Neural crest cell (in vitro differentiated cells): ENCODE data around the gene ARRDC1. TPM values are rescaled to one million over a fixed set of nuclear protein-coding genes. Genes with fewer than 3 reads are reported as not detected.

Source experiments
- DNase-seq: peaks from one replicate; pipeline ENCODE4 v3.0.0; 2021; ENCODE audit warnings: low read depth, mixed read lengths, low spot score
- H3K27ac Mint-ChIP-seq: one replicate; pipeline ENCODE4 v1.8.0; 2021; ENCODE audit warnings: mild to moderate bottlenecking, mixed read lengths; ENCODE audit not compliant: unreplicated experiment
- H3K27me3 Mint-ChIP-seq: 2 replicates; pipeline ENCODE4 v1.8.0; 2021; ENCODE audit warnings: low read depth, mild to moderate bottlenecking, mixed read lengths
- H3K36me3 Mint-ChIP-seq: 2 replicates; pipeline ENCODE4 v1.8.0; 2021; ENCODE audit warnings: low read depth, mild to moderate bottlenecking, mixed read lengths
- H3K4me1 Mint-ChIP-seq: 2 replicates; pipeline ENCODE4 v1.8.0; 2021; ENCODE audit warnings: mixed read lengths
- H3K4me3 Mint-ChIP-seq: one replicate; pipeline ENCODE4 v1.8.0; 2021; ENCODE audit warnings: mild to moderate bottlenecking, mixed read lengths
- H3K9me3 Mint-ChIP-seq: 2 replicates; pipeline ENCODE4 v1.8.0; 2021; ENCODE audit warnings: mixed read lengths
- total RNA-seq: library from RNA; stranded (reverse); gene quantifications from 2 replicates; pipeline ENCODE4 v1.2.1, GENCODE V29; 2021
- TF ChIP-seq, protein P1 (sequence below): fragments of 200-600 bp; sonication (generic); conservative IDR thresholded peaks from 2 replicates; pipeline ENCODE4 v1.5.0; 2021; ENCODE audit warnings: antibody characterized with exemption, mild to moderate bottlenecking

ARRDC1 gene
- total RNA-seq, 1 donor from 2014 or later: 18.1 TPM

DNA sequence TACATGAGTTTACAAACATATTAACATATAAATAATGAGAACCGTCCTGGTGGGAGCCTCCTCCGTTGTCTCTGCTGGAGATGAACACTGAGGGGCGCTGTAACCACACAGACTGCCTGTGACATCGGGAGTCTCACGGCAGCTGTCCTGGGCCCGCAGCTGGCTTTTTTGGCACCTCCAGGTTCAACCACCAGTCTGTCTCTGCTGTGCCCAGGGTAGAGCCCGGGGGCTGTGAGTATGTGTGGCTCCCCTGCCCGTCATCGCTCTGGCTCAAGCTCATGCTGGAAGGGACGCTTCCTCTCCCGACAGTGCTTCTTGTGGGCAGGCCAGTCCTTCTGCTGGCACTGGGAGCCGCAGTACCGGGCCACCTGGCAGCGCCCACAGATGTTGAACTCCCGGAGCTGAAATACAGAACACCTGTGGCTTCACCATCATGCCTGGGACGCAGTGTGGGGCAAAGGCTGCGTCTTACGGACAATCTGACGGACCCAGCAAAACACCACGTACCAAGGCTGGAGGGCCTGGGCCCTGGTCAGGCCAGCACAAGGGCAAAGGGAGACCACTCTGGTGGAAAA is 23.1 kb upstream of the ARRDC1 start:
- Mint-ChIP-seq H3K36me3 (no peaks in the 10 kb centered on the region), H3K27ac (no peak overlapping the region), H3K27me3 (no peaks in the 10 kb centered on the region), H3K9me3 (no peaks in the 10 kb centered on the region), H3K4me1 (peaks cover 7% of the 10 kb centered on the region), H3K4me3 (peak overlapping the region; percentile 67)
- no peak for DNase-seq
- TF ChIP-seq, protein P1, sequence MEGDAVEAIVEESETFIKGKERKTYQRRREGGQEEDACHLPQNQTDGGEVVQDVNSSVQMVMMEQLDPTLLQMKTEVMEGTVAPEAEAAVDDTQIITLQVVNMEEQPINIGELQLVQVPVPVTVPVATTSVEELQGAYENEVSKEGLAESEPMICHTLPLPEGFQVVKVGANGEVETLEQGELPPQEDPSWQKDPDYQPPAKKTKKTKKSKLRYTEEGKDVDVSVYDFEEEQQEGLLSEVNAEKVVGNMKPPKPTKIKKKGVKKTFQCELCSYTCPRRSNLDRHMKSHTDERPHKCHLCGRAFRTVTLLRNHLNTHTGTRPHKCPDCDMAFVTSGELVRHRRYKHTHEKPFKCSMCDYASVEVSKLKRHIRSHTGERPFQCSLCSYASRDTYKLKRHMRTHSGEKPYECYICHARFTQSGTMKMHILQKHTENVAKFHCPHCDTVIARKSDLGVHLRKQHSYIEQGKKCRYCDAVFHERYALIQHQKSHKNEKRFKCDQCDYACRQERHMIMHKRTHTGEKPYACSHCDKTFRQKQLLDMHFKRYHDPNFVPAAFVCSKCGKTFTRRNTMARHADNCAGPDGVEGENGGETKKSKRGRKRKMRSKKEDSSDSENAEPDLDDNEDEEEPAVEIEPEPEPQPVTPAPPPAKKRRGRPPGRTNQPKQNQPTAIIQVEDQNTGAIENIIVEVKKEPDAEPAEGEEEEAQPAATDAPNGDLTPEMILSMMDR: peak; percentile 51

DNA sequence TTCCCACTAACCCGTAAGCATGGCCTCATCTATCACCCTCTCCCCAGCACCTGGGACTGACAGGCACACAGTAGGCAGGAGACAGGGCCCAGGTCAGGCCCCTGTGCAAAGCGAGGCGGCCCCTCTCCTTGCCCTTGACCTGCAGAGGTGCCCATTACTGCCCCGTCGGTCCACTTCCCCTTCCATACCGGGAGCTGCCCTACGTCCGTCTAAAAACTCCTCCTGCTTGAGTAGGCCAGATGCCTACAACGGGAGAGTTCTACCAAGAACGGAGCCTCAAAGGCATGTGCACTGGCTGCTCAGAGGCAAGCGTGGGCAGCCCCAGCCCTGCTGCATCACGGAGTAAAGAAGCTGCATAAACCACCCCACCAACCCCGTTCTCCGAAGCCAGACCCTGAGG is 22.1 kb upstream of the ARRDC1 start:
- Mint-ChIP-seq H3K27ac (peak overlapping the region; percentile 57), H3K27me3 (no peaks in the 10 kb centered on the region), H3K9me3 (no peaks in the 10 kb centered on the region), H3K4me3 (peak overlapping the region; percentile 65), H3K4me1 (peaks cover 6% of the 10 kb centered on the region), H3K36me3 (peaks cover 4% of the 10 kb centered on the region)
- TF ChIP-seq, protein P1: no peak
- no peak for DNase-seq

DNA sequence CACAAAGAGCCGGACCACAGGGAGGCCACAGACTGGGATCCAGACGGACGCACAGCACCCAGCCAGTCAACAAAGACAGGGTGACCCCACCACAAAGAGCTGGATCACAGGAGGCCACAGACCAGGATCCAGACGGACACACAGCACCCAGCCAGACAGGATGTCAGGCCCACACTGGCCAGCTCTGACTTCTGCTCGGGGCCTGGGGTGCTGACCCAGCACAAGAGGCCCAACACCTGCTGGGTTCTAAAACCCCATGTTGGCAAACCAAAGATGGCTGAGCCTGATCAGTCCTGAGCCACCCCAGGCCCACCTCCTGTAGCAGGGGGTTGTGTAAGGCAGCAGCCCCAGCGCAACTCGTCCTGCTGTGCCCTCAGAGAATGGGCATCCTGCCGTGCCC is 21.5 kb upstream of the ARRDC1 start:
- H3K27me3 Mint-ChIP-seq: no peaks in the 10 kb centered on the region
- no peaks in the 10 kb centered on the region for H3K9me3 Mint-ChIP-seq
- TF ChIP-seq, protein P1: no peak
- H3K27ac Mint-ChIP-seq: no peak overlapping the region
- DNase-seq: no peak
- peak overlapping the region; percentile 65 for H3K4me3 Mint-ChIP-seq
- H3K4me1 Mint-ChIP-seq: peaks cover 10% of the 10 kb centered on the region
- peaks cover 4% of the 10 kb centered on the region for H3K36me3 Mint-ChIP-seq

DNA sequence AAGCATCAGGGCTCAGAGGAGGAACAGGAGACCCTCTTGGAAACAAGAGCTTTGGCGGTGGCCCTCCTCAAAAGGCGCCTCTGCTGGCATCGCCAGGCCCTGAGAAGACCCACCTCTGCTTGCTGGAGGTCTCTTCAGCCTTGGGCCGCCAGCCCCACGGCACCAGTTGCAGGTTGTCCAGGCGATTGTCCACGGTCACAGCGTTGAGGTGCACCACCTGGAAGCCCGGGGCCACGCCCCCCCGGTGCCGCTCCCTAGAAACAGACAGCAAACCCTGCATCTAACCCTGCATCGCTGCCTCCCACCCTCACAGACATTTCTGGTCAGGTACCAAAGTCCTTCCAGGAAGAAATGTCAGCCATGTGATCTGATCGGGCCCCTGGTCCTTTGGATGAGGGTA is 18.6 kb upstream of the ARRDC1 start:
- DNase-seq: no peak
- H3K27ac Mint-ChIP-seq: no peak overlapping the region
- no peaks in the 10 kb centered on the region for H3K9me3 Mint-ChIP-seq
- peaks cover 19% of the 10 kb centered on the region for H3K4me1 Mint-ChIP-seq
- TF ChIP-seq, protein P1: no peak
- H3K27me3 Mint-ChIP-seq: no peaks in the 10 kb centered on the region
- H3K36me3 Mint-ChIP-seq: peaks cover 4% of the 10 kb centered on the region
- H3K4me3 Mint-ChIP-seq: peak overlapping the region; percentile 37

DNA sequence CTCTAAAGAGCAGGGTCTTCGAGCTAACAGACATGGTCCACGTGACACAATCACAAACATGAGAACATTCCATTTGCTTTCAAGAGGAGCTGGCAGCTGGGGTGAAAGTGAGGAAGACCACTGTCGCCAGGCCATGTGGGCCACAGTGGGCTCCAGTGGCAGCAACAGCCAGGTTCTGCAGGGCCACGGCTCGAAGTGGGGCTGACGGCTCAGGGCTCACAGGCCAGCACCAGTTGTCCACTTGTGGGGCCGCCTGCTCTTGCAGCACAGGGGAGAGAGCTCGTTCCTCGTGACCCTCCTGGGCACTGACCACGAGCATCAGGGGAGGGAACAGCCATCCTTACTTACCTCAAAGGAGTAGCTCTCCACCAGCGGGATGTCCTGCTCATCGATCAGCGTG is 17.2 kb upstream of the ARRDC1 start:
- Mint-ChIP-seq H3K27ac (no peak overlapping the region), H3K4me3 (peak overlapping the region; percentile 93), H3K27me3 (no peaks in the 10 kb centered on the region), H3K4me1 (peaks cover 23% of the 10 kb centered on the region), H3K36me3 (peaks cover 4% of the 10 kb centered on the region), H3K9me3 (no peaks in the 10 kb centered on the region)
- TF ChIP-seq, protein P1: no peak
- no peak for DNase-seq

DNA sequence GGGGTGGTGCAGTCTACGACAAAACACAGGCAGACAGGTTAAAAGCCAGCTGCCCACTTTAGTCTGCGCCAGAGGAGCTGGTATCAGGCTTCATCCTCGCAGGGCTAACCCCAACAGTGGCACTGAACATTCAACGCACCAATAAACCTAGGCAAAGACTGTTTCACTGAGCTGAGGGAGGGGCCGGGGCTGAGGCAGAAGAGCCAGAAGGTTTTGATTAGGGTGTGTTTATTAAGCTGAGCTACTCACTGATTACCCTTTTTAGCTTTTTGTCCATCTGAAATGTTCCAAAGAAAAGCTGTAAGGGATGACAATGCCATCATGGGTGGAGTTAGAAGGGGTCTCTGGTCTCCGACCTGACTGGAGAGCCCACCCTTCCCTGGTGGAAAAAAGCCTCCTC is 16.6 kb upstream of the ARRDC1 start:
- Mint-ChIP-seq H3K27ac (no peak overlapping the region), H3K4me1 (peaks cover 23% of the 10 kb centered on the region), H3K4me3 (peak overlapping the region; percentile 93), H3K27me3 (no peaks in the 10 kb centered on the region), H3K9me3 (no peaks in the 10 kb centered on the region), H3K36me3 (peaks cover 4% of the 10 kb centered on the region)
- TF ChIP-seq, protein P1: no peak
- DNase-seq: no peak
